ENCODE measurements around the gene TSPAN1. TPM values are rescaled to one million over a fixed set of nuclear protein-coding genes. Genes with fewer than 3 reads are reported as not detected.

The TSPAN1 gene
- total and polyA plus RNA-seq, 10 of the 15 experiments (the other 5 are each of a cell fraction or from before 2014, with no cell fraction given) = 0.08 to 0.29 (median 0.23) TPM; not detected in 5

- no peak for TF ChIP-seq ASH2L (IDR thresholded peaks at IDR 0.05; ENCODE audit: borderline replicate concordance, low read depth)
Observed at GRCh38 chr1:46193984-46194570, 19.2 kb downstream of the TSPAN1 start (continued).

GRCh38 chr1:46194641-46195193 lies 19.8 kb downstream of the TSPAN1 start:
- no peak for ATAC-seq
- Histone ChIP-seq H3K4me1 (ENCODE audit: control insufficient read depth, insufficient read depth, low read length) (peaks cover 6% of the 10 kb centered on the region), H2AFZ (ENCODE audit: control insufficient read depth, low read depth, low read length) (no peak overlapping the region), H3K27me3 (replicated peaks in 1 of 2; ENCODE audit: control insufficient read depth in 2 of 2, insufficient read depth in 2 of 2, low read length in 1 of 2) (no peaks in the 10 kb centered on the region), H3K4me2 (ENCODE audit: control insufficient read depth, insufficient read depth) (no peak overlapping the region), H3K79me2 (ENCODE audit: control insufficient read depth, insufficient read depth, low read length) (peaks cover 6% of the 10 kb centered on the region), H3K36me3 (ENCODE audit: control insufficient read depth in 2 of 2, insufficient read depth in 2 of 2, low read length in 1 of 2) (peaks cover 5 to 7% of the 10 kb centered on the region in 2 experiments; a peak in 3 of 4 replicates), H4K20me1 (ENCODE audit: control insufficient read depth, insufficient read depth) (no peaks in the 10 kb centered on the region), H3K9me3 (replicated peaks; ENCODE audit: control insufficient read depth, insufficient read depth, low read length) (no peaks in the 10 kb centered on the region), H3K4me3 (no peak overlapping the region), H3K27ac (ENCODE audit: control insufficient read depth, insufficient read depth) (no peak overlapping the region), H3K9ac (ENCODE audit: control insufficient read depth, insufficient read depth, low read length) (no peak overlapping the region)
- in situ Hi-C loops (cut with MboI) (no loop called here), intact Hi-C loops (cut with micrococcal nuclease; ENCODE audit: unreplicated experiment) (no loop called here)
- TF ChIP-seq CHD2 (IDR thresholded peaks at IDR 0.05; ENCODE audit: borderline replicate concordance, low read depth, low read length) = no peak
- no peak for TF ChIP-seq SIN3A (IDR thresholded peaks at IDR 0.05; ENCODE audit: low read depth, low read length)
- TF ChIP-seq IKZF2 (IDR thresholded peaks at IDR 0.05) = no peak
- TF ChIP-seq CREM (IDR thresholded peaks at IDR 0.05; ENCODE audit: low read depth) = no peak
- TF ChIP-seq MYB (IDR thresholded peaks at IDR 0.05; ENCODE audit: borderline replicate concordance, low read depth, low read length) = no peak
- SMC1A ChIA-PET (ENCODE audit: uncharacterized antibody, unreplicated experiment) = interaction anchor here (0.8 to 1.1 kb wide), 4 partner anchors 16 to 626 kb away, joined by 3 read pairs; no protein-coding TSS in a partner anchor
- RAD21 ChIA-PET (ENCODE audit: unreplicated experiment) = no interaction called here
- no TSS peak for BruUV-seq (replicated peaks)
- CTCF ChIA-PET = interaction anchor here (0.9 to 1.5 kb wide), 5 partner anchors 12 to 134 kb away, joined by 3 to 8 read pairs (median 4); no protein-coding TSS in a partner anchor
- DNase-seq (ENCODE audit: low read depth, low spot score) = no peak
- POLR2A ChIA-PET = no interaction called here
- FAIRE-seq = no peak
- 71% methylated on average over 5 of the region's 5 CpGs for WGBS (ENCODE audit: insufficient coverage, insufficient replicate concordance, low lambda C conversion rate, missing lambda C conversion rate)
